Spleen (tissue), 7 donors: Measurements from ENCODE around the gene C6orf47.
A peak's percentile ranks its signal among the peaks of the same experiment; 100 is the strongest.

ENCODE experiments used
- POLR2A ChIP-seq, 3 donors: fragments of 450-650 bp; IDR thresholded peaks; one replicate each; pipeline ENCODE4 v1.5.1; 2017; ENCODE audit warnings: antibody characterized with exemption in 3 of 3, mild to moderate bottlenecking in 1 of 3
- POLR2AphosphoS5 ChIP-seq, 3 donors: sonication (generic); formaldehyde crosslinking; IDR thresholded peaks; one replicate each; pipeline ENCODE4 v1.5.1; 2017; ENCODE audit warnings: antibody characterized with exemption in 3 of 3
- TF ChIP-seq, protein P1 (sequence below), 11 experiments: fragments of 200-600 bp in 7 of 11; fragments of 450-650 bp in 4 of 11; sonication (generic) in 4 of 11; IDR thresholded peaks in 8 of 11; conservative IDR thresholded peaks in 3 of 11; 1 replicate in 7 of 11; 2 replicates in 4 of 11; pipeline versions ENCODE4 v1.4.0 to v1.8.0; 2016 to 2021; ENCODE audit warnings: antibody characterized with exemption in 11 of 11, inconsistent platforms in 4 of 11, mild to moderate bottlenecking in 1 of 11
- donor health status: DM: no; HTN: no; CAD: no; lungs with moderate emphysema.
- donor health status: DM: no; HTN: no; CAD: no.
- donor health status: DM: no; HTN: no; CAD: no.

DNA sequence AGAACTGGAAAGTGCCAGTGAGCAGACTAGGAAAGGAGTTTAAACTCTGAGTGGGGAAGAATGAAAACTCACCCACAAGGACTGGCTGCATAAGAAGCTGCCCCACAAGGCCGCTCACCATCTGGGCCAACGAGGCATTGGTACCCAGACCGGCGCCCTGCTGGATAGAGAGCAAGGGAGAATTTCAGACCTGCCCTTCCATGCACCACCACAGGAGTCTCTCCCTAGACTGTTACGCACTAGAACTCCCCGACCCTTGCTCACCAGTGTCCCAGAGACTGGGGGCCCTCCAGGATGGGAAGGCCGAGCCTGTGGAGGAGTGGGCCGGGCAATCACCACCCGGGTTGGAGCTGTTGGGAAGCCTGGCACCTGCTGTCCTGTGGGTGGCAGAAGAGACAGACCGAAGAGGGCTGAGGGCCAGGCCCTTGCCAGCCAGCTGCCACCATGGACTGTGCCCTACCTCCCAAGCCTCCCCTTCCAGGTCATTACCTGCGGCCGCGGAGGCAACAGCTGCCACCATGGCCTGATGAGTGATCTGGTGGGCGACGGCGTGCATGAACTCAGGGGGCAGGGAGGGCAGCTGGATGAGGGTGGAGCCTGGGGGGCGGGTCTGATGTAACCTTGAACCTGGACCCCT is 16.6 kb downstream of the C6orf47 start:
- TF ChIP-seq, protein P1, sequence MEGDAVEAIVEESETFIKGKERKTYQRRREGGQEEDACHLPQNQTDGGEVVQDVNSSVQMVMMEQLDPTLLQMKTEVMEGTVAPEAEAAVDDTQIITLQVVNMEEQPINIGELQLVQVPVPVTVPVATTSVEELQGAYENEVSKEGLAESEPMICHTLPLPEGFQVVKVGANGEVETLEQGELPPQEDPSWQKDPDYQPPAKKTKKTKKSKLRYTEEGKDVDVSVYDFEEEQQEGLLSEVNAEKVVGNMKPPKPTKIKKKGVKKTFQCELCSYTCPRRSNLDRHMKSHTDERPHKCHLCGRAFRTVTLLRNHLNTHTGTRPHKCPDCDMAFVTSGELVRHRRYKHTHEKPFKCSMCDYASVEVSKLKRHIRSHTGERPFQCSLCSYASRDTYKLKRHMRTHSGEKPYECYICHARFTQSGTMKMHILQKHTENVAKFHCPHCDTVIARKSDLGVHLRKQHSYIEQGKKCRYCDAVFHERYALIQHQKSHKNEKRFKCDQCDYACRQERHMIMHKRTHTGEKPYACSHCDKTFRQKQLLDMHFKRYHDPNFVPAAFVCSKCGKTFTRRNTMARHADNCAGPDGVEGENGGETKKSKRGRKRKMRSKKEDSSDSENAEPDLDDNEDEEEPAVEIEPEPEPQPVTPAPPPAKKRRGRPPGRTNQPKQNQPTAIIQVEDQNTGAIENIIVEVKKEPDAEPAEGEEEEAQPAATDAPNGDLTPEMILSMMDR (IDR thresholded peaks at IDR 0.05 in 8 of 11, conservative IDR thresholded peaks at IDR 0.05 in 3 of 11), result no peak
- TF ChIP-seq POLR2A (IDR thresholded peaks at IDR 0.05), result no peak
- TF ChIP-seq POLR2AphosphoS5 (IDR thresholded peaks at IDR 0.05), result peak in 1 of 3 donors; percentile 59
